ENCODE data around the gene CNTN4. TPM values are rescaled to one million over a fixed set of nuclear protein-coding genes. Genes with fewer than 3 reads are reported as not detected.

The CNTN4 gene
- total RNA-seq, 1 experiment from 2014 or later, result 51.3 TPM

- Mint-ChIP-seq H3K4me3 (ENCODE audit: unreplicated experiment) (no peak overlapping the region), H3K36me3 (ENCODE audit: insufficient read depth, unreplicated experiment) (no peaks in the 10 kb centered on the region), H3K27ac (ENCODE audit: unreplicated experiment) (no peak overlapping the region), H3K4me1 (ENCODE audit: low read depth, unreplicated experiment) (no peaks in the 10 kb centered on the region), H3K9me3 (ENCODE audit: unreplicated experiment) (no peaks in the 10 kb centered on the region), H3K27me3 (ENCODE audit: insufficient read depth, unreplicated experiment) (no peaks in the 10 kb centered on the region)
- no peaks in the 10 kb centered on the region for H3K27me3 ChIP-seq (replicated peaks; ENCODE audit: control insufficient read depth, insufficient read depth, low read length)
- intact Hi-C loops (cut with micrococcal nuclease; ENCODE audit: unreplicated experiment), result no loop called here
- POLR2A ChIA-PET, result no interaction called here
- H3K4me1 ChIP-seq, result no peaks in the 10 kb centered on the region
- CTCF ChIA-PET, result no interaction called here
- H3K36me3 ChIP-seq (ENCODE audit: control insufficient read depth, insufficient read depth, low read length), result no peaks in the 10 kb centered on the region
- no peaks in the 10 kb centered on the region; the same call in 1 of the 2 replicates for H3K9me3 ChIP-seq
- no peak for TF ChIP-seq CTCF (IDR thresholded peaks at IDR 0.05; ENCODE audit: insufficient read depth in 1 of 2, low read depth in 1 of 2, low read length in 1 of 2, severe bottlenecking in 1 of 2, unreplicated experiment in 1 of 2)
- no peak for DNase-seq
- H3K4me3 ChIP-seq (ENCODE audit: low read depth, low read length), result no peak overlapping the region
- no TSS peak for BruUV-seq (replicated peaks)
These were observed 607.6 kb downstream of the CNTN4 start for GRCh38 chr3:2706144-2706835.

- Mint-ChIP-seq H3K9me3 (ENCODE audit: unreplicated experiment) (no peaks in the 10 kb centered on the region), H3K36me3 (ENCODE audit: insufficient read depth, unreplicated experiment) (no peaks in the 10 kb centered on the region), H3K4me1 (ENCODE audit: low read depth, unreplicated experiment) (no peaks in the 10 kb centered on the region), H3K27me3 (ENCODE audit: insufficient read depth, unreplicated experiment) (no peaks in the 10 kb centered on the region), H3K4me3 (ENCODE audit: unreplicated experiment) (no peak overlapping the region), H3K27ac (ENCODE audit: unreplicated experiment) (no peak overlapping the region)
- intact Hi-C loops (cut with micrococcal nuclease; ENCODE audit: unreplicated experiment), result no loop called here
- BruUV-seq (replicated peaks), result no TSS peak
- no peaks in the 10 kb centered on the region for H3K27me3 ChIP-seq (replicated peaks; ENCODE audit: control insufficient read depth, insufficient read depth, low read length)
- H3K4me3 ChIP-seq (ENCODE audit: low read depth, low read length), result no peak overlapping the region
- no peaks in the 10 kb centered on the region for H3K36me3 ChIP-seq (ENCODE audit: control insufficient read depth, insufficient read depth, low read length)
- ChIA-PET CTCF (no interaction called here), POLR2A (no interaction called here)
- DNase-seq, result no peak
- TF ChIP-seq CTCF (IDR thresholded peaks at IDR 0.05; ENCODE audit: insufficient read depth in 1 of 2, low read depth in 1 of 2, low read length in 1 of 2, severe bottlenecking in 1 of 2, unreplicated experiment in 1 of 2), result no peak
- no peaks in the 10 kb centered on the region for H3K4me1 ChIP-seq
- no peaks in the 10 kb centered on the region; the same call in 1 of the 2 replicates for H3K9me3 ChIP-seq
These were observed 608.2 kb downstream of the CNTN4 start for GRCh38 chr3:2706836-2707210.

GRCh38 chr3:2711081-2711480, 612.4 kb downstream of the CNTN4 start:
- Mint-ChIP-seq H3K36me3 (ENCODE audit: insufficient read depth, unreplicated experiment) (no peaks in the 10 kb centered on the region), H3K9me3 (ENCODE audit: unreplicated experiment) (no peaks in the 10 kb centered on the region), H3K27ac (ENCODE audit: unreplicated experiment) (no peak overlapping the region), H3K4me1 (ENCODE audit: low read depth, unreplicated experiment) (peaks cover 7% of the 10 kb centered on the region), H3K27me3 (ENCODE audit: insufficient read depth, unreplicated experiment) (no peaks in the 10 kb centered on the region), H3K4me3 (ENCODE audit: unreplicated experiment) (no peak overlapping the region)
- Histone ChIP-seq H3K27me3 (replicated peaks; ENCODE audit: control insufficient read depth, insufficient read depth, low read length) (no peaks in the 10 kb centered on the region), H3K36me3 (ENCODE audit: control insufficient read depth, insufficient read depth, low read length) (no peaks in the 10 kb centered on the region), H3K4me1 (0 out of 2 replicates have a peak, but pooled peaks cover 5% of the 10 kb centered on the region), H3K9me3 (no peaks in the 10 kb centered on the region; the same call in 1 of the 2 replicates), H3K4me3 (ENCODE audit: low read depth, low read length) (no peak overlapping the region)
- no peak for TF ChIP-seq CTCF (IDR thresholded peaks at IDR 0.05; ENCODE audit: insufficient read depth in 1 of 2, low read depth in 1 of 2, low read length in 1 of 2, severe bottlenecking in 1 of 2, unreplicated experiment in 1 of 2)
- intact Hi-C loops (cut with micrococcal nuclease; ENCODE audit: unreplicated experiment), result no loop called here
- POLR2A ChIA-PET, result no interaction called here
- DNase-seq, result no peak
- CTCF ChIA-PET, result interaction anchor here (0.5 kb wide), 1 partner anchor 12 kb away, joined by 3 read pairs; no protein-coding TSS in a partner anchor
- no TSS peak for BruUV-seq (replicated peaks)
